Neutrophil (primary cell): ENCODE measurements around the gene GATA2.

Experiments
- H3K27ac ChIP-seq: fragments of 200-600 bp; sonication (generic); 2 replicates; pipeline ENCODE4 v1.5.1; 2016; ENCODE audit warnings: mild to moderate bottlenecking, moderate library complexity
- H3K27me3 ChIP-seq: fragments of 200-600 bp; sonication (generic); 2 replicates; pipeline ENCODE4 v1.6.0; 2016; ENCODE audit warnings: mild to moderate bottlenecking
- H3K36me3 ChIP-seq: fragments of 200-600 bp; sonication (generic); 2 replicates; pipeline ENCODE4 v1.5.1; 2017
- H3K4me1 ChIP-seq, 2 experiments: fragments of 200-600 bp in 1 of 2; sonication (generic) in 1 of 2; 1 replicate in 1 of 2; 2 replicates in 1 of 2; pipeline versions ENCODE4 v1.5.1 to v1.6.1; 2013 to 2016; ENCODE audit warnings: low read depth in 1 of 2, low read length in 1 of 2, mild to moderate bottlenecking in 1 of 2, moderate library complexity in 1 of 2; ENCODE audit not compliant: control insufficient read depth in 1 of 2, insufficient read depth in 1 of 2
- H3K4me3 ChIP-seq, 2 experiments: fragments of 200-600 bp in 1 of 2; sonication (generic) in 1 of 2; 1 replicate in 1 of 2; 2 replicates in 1 of 2; pipeline ENCODE4 v1.5.1; 2013 to 2016; ENCODE audit warnings: low read depth in 1 of 2, low read length in 1 of 2, mild to moderate bottlenecking in 1 of 2, moderate library complexity in 1 of 2
- H3K9me3 ChIP-seq: fragments of 200-600 bp; sonication (generic); 2 replicates; pipeline ENCODE4 v1.5.1; 2016
- TF ChIP-seq, protein P1 (sequence below): fragments of 200-600 bp; sonication (generic); IDR thresholded peaks from 2 replicates; pipeline ENCODE4 v1.5.1; 2016; ENCODE audit warnings: antibody characterized with exemption

The GATA2 gene

DNA sequence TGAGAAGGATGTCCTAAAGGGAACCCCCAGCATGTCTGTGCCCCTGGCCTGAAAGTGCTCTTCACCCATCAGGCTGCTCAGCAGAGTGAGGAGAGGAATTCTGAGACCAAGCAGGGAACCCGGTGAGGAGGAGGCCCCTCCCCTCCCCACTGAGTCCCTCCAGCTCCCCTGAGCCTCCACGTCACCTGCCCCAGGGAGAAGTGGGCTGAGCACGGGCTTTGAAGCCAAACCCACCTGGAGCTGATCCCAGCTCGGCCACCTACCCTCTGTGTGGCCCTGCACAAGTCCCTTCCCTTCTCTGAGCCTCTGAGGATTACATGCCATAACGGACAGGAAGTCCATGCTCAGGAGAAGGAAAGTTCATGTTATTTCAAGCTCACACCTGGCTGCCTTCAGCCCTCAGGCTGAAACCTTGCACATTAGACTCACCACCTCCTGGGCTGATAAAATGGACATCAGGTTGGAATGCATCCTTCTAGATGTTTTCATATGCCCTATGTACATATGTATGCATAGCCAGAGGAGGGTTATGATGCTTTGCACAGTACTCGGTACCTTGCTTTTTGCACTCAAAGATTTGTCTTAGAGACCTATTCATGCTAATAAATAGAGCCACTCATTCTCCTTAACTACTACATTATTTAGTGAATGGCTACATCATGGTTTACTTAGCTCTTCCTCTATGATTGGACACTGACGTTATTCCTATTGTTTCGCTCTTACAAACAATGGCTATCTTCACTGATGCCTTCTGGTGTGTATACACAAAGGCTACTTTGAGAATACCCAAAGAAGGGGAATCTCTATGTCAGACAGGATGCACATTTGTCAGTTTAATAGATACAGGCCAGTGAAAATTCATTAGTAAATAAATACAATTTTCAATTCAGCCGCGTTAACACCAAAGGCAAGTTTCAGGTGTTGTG lies 31.6 kb upstream of the GATA2 start:
- H3K4me3 ChIP-seq = no peak overlapping the region
- H3K9me3 ChIP-seq = no peaks in the 10 kb centered on the region
- TF ChIP-seq, protein P1, sequence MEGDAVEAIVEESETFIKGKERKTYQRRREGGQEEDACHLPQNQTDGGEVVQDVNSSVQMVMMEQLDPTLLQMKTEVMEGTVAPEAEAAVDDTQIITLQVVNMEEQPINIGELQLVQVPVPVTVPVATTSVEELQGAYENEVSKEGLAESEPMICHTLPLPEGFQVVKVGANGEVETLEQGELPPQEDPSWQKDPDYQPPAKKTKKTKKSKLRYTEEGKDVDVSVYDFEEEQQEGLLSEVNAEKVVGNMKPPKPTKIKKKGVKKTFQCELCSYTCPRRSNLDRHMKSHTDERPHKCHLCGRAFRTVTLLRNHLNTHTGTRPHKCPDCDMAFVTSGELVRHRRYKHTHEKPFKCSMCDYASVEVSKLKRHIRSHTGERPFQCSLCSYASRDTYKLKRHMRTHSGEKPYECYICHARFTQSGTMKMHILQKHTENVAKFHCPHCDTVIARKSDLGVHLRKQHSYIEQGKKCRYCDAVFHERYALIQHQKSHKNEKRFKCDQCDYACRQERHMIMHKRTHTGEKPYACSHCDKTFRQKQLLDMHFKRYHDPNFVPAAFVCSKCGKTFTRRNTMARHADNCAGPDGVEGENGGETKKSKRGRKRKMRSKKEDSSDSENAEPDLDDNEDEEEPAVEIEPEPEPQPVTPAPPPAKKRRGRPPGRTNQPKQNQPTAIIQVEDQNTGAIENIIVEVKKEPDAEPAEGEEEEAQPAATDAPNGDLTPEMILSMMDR = no peak
- H3K27ac ChIP-seq = no peak overlapping the region
- peaks cover 13 to 18% of the 10 kb centered on the region in 2 experiments for H3K4me1 ChIP-seq
- H3K27me3 ChIP-seq = no peaks in the 10 kb centered on the region
- no peaks in the 10 kb centered on the region for H3K36me3 ChIP-seq

DNA sequence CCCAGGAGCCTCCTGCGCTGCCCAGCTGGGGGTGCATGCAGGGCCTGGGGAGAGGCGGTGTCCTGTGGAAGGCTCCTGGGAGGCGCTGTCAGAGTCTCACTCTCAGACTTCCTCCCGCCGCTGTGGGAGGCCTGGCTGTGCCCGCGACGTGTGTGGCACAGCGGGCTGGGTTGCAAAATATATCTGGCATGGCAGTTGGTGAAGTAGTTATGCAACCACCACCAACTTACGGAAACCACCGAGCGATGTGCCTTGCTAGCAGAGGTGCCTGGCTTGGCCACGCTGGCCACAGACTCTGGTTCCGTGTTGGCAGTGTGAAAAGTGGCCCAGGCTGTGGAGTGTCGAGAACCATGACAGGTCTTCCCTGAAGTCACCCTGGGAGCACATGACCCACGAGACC lies 30.6 kb upstream of the GATA2 start:
- Histone ChIP-seq H3K4me1 (peaks cover 13 to 18% of the 10 kb centered on the region in 2 experiments), H3K9me3 (no peaks in the 10 kb centered on the region), H3K27me3 (no peaks in the 10 kb centered on the region), H3K27ac (no peak overlapping the region), H3K36me3 (no peaks in the 10 kb centered on the region), H3K4me3 (no peak overlapping the region)
- TF ChIP-seq, protein P1 = no peak

DNA sequence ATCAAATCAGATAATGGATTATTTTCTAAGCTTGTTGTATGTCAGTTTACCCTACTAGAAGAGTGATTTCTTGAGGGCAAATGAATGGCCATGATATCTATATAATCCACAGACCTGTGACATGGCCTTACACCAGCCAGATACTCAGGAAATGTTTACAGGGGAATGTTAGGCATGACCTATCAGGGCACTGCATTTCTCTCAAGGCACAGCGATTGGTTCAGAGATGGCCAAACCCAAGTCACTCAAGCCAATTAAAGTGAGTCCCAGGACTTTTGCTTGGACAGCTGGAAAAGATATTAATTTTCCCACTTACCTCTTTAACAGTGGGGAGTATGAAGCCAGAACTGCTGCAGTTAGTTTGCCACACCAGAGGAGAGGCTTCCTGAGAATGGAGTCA lies 28.7 kb upstream of the GATA2 start:
- Histone ChIP-seq H3K36me3 (no peaks in the 10 kb centered on the region), H3K4me1 (peaks cover 13 to 18% of the 10 kb centered on the region in 2 experiments), H3K27me3 (no peaks in the 10 kb centered on the region), H3K4me3 (no peak overlapping the region), H3K9me3 (no peaks in the 10 kb centered on the region), H3K27ac (no peak overlapping the region)
- TF ChIP-seq, protein P1 = no peak

DNA sequence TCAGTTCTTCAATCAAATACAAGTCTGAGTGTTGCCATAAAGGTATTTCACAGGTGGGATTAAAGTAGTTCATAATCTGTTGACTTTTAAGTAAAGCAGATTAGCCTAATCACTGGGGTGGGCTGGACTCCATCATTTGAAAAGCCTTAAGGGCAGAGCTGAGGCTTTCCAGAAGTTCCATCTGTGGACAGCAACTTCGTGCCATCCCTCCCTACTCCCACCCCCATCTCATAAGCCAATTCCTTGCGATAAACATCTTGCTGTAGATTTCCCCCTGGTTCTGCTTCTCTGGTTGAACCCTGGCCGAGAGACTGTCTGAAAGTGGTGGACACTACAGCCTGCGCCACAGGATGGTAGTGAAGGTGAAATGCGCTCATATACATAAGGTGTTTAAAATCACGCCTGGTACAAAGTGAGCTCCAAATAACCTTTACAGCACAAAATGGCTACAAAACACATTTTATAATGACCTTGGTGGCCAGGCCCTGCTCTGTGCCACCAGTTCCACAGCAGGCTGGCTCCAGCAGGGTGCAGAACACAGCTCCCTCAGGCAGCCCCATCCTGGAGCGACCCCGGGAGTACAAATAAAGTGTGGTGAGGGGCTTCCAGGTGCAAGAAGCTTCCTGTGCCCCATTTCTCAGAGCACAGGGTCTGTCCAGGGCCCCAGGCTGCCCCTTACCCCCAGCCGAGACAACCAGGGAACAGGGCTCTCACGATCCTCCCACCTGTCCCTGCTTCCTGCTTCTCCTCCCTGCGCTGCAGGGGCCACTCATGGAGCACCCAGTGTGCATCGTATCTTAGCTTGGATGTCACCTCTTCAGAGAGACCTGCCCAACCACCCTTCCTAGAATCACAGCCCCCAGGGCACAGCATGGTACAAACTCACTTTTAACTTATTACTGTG lies 25.8 kb upstream of the GATA2 start:
- TF ChIP-seq, protein P1 = no peak
- no peaks in the 10 kb centered on the region for H3K36me3 ChIP-seq
- H3K27me3 ChIP-seq = no peaks in the 10 kb centered on the region
- peaks cover 9 to 11% of the 10 kb centered on the region in 2 experiments for H3K4me1 ChIP-seq
- no peaks in the 10 kb centered on the region for H3K9me3 ChIP-seq
- no peak overlapping the region for H3K4me3 ChIP-seq
- H3K27ac ChIP-seq = no peak overlapping the region

DNA sequence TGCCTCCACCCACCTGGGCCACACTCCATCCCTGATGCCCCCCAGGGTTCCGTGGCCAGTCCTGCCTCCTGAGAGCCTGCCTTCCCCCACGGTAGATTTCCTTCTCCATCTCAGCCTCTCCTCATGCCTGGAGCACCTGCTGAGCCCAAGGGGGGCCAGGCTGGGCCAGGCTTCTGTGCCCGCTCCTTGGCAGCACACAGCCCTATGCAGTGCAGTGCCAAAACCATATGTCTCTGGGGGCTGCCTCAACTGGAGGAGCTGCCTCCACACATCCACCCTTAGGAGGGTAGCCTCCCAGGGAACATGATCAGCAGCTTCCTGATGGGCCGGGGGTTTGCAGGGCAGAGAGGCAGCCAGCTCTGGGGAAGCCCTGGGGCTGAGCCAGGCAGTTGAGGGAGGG lies 24.6 kb upstream of the GATA2 start:
- H3K36me3 ChIP-seq = no peaks in the 10 kb centered on the region
- H3K4me3 ChIP-seq = no peak overlapping the region
- H3K27ac ChIP-seq = no peak overlapping the region
- H3K4me1 ChIP-seq = no peaks in the 10 kb centered on the region
- no peaks in the 10 kb centered on the region for H3K27me3 ChIP-seq
- no peaks in the 10 kb centered on the region for H3K9me3 ChIP-seq
- TF ChIP-seq, protein P1 = no peak
